Activated T-helper 2 cell treated with anti-CD3 and anti-CD28 coated beads, Interferon-gamma antibody, Interleukin-2, Interleukin-4, amounts not matched to agents 10 μg/mL and 5 μg/mL and 100 μg/mL, durations not matched to agents 14 hours and 24 hours and 36 hours (primary cell): ENCODE results near the gene CFAP46. TPM values are rescaled to one million over a fixed set of nuclear protein-coding genes. Genes with fewer than 3 reads are reported as not detected.
"Not testable (repeated sequence)": the region's sequence is repeated elsewhere in the genome, so short reads cannot be mapped to it uniquely, and the experiment has no call there.

Source experiments
- DNase-seq: peaks from one replicate; pipeline ENCODE4 v3.0.0; 2021; ENCODE audit warnings: low spot score
- H3K27ac Mint-ChIP-seq: one replicate; pipeline ENCODE4 v1.8.0; 2021; ENCODE audit warnings: mixed read lengths
- H3K27me3 Mint-ChIP-seq: one replicate; pipeline ENCODE4 v1.8.0; 2021; ENCODE audit warnings: low read depth, mixed read lengths
- H3K36me3 Mint-ChIP-seq: one replicate; pipeline ENCODE4 v1.8.0; 2021; ENCODE audit warnings: low read depth, mixed read lengths
- H3K4me1 Mint-ChIP-seq: one replicate; pipeline ENCODE4 v1.8.0; 2021; ENCODE audit warnings: low read depth, mixed read lengths
- H3K4me3 Mint-ChIP-seq: one replicate; pipeline ENCODE4 v1.8.0; 2021; ENCODE audit warnings: low read depth, mild to moderate bottlenecking, moderate library complexity, mixed read lengths
- H3K9me3 Mint-ChIP-seq: one replicate; pipeline ENCODE4 v1.8.0; 2021; ENCODE audit warnings: mixed read lengths
- intact Hi-C: fragments of 100-400 bp; cut with micrococcal nuclease; formaldehyde crosslinking; loops from one replicate; pipeline ENCODE4 v1.15.1; 2023
- total RNA-seq: library from RNA; stranded (reverse); gene quantifications from 2 replicates; pipeline ENCODE4 v1.2.3, GENCODE V29; 2022

CFAP46 gene
- total RNA-seq, 1 donor from 2014 or later: not detected

- not testable (repeated sequence) for H3K36me3 Mint-ChIP-seq, DNase-seq
Measured at GRCh38 chr10:132931258-132932250, 10.8 kb downstream of the CFAP46 start.

DNA sequence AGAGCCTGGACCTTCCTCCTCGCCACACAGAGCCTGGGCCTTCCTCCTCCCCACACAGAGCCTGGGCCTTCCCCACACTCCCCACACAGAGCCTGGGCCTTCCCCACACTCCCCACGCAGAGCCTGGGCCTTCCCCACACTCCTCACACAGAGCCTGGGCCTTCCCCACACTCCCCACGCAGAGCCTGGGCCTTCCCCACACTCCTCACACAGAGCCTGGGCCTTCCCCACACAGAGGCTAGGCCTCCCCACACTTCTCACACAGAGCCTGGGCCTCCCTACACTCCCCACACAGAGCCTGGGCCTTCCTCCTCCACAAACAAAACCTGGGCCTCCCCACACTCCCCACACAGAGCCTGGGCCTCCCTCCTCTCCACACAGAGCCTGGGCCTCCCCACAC lies 11.7 kb downstream of the CFAP46 start:
- H3K27ac Mint-ChIP-seq, DNase-seq, H3K27me3 Mint-ChIP-seq, H3K36me3 Mint-ChIP-seq, H3K9me3 Mint-ChIP-seq, intact Hi-C loops, H3K4me3 Mint-ChIP-seq, H3K4me1 Mint-ChIP-seq: not testable (repeated sequence)

More at GRCh38 chr10:132931258-132932250, 10.8 kb downstream of the CFAP46 start:
- H3K4me3 Mint-ChIP-seq, H3K9me3 Mint-ChIP-seq, intact Hi-C loops, H3K4me1 Mint-ChIP-seq, H3K27me3 Mint-ChIP-seq: not testable (repeated sequence)
- H3K27ac Mint-ChIP-seq: peak overlapping the region; percentile 62

DNA sequence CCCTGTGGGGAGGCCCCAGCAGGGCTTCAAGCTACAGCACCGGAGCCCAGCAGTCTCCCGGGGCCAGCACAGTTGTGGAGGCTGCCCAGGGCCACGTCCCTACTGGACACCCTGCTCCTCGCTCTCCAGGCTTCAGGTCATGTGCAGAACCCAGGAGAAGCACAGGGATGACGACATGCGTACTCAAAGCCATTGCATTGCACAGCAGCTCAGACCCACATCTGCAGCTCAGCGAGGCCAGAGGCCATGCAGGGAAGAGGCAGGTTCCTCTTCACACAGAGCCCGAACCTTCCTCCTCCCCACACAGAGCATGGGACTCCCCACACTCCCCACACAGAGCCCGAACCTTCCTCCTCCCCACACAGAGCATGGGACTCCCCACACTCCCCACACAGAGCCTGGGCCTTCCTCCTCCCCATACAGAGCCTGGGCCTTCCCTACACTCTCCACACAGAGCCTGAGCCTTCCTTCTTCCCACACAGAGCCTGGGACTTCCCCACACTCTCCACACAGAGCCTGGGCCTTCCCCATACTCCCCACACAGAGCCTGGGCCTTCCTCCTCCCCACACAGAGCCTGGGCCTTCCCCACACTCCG lies 12.3 kb downstream of the CFAP46 start:
- Mint-ChIP-seq H3K4me1 (no peaks in the 10 kb centered on the region), H3K36me3 (no peaks in the 10 kb centered on the region), H3K27me3 (no peaks in the 10 kb centered on the region), H3K27ac (peak overlapping the region; percentile 39), H3K4me3 (no peak overlapping the region), H3K9me3 (peaks cover 4% of the 10 kb centered on the region)
- intact Hi-C loops: no loop called here
- no peak for DNase-seq

GRCh38 chr10:132929480-132929879 lies 12.9 kb downstream of the CFAP46 start:
- Mint-ChIP-seq H3K4me1 (no peaks in the 10 kb centered on the region), H3K4me3 (no peak overlapping the region), H3K36me3 (no peaks in the 10 kb centered on the region), H3K27ac (no peak overlapping the region), H3K9me3 (peaks cover 4% of the 10 kb centered on the region), H3K27me3 (no peaks in the 10 kb centered on the region)
- no peak for DNase-seq
- intact Hi-C loops: no loop called here

- H3K36me3 Mint-ChIP-seq: no peaks in the 10 kb centered on the region
- H3K4me1 Mint-ChIP-seq: no peaks in the 10 kb centered on the region
- no peak overlapping the region for H3K4me3 Mint-ChIP-seq
- H3K27me3 Mint-ChIP-seq: no peaks in the 10 kb centered on the region
- H3K27ac Mint-ChIP-seq: no peak overlapping the region
- H3K9me3 Mint-ChIP-seq: peaks cover 4% of the 10 kb centered on the region
- DNase-seq: no peak
- intact Hi-C loops: no loop called here
Measured at GRCh38 chr10:132928261-132928660, 14.1 kb downstream of the CFAP46 start.

GRCh38 chr10:132927824-132928223 lies 14.5 kb downstream of the CFAP46 start:
- intact Hi-C loops: no loop called here
- Mint-ChIP-seq H3K4me3 (no peak overlapping the region), H3K4me1 (no peaks in the 10 kb centered on the region), H3K27me3 (no peaks in the 10 kb centered on the region), H3K9me3 (peaks cover 4% of the 10 kb centered on the region), H3K27ac (no peak overlapping the region), H3K36me3 (no peaks in the 10 kb centered on the region)
- no peak for DNase-seq

- no peaks in the 10 kb centered on the region for H3K36me3 Mint-ChIP-seq
- intact Hi-C loops: no loop called here
- H3K27me3 Mint-ChIP-seq: no peaks in the 10 kb centered on the region
- DNase-seq: no peak
- no peaks in the 10 kb centered on the region for H3K9me3 Mint-ChIP-seq
- H3K4me1 Mint-ChIP-seq: no peaks in the 10 kb centered on the region
- H3K4me3 Mint-ChIP-seq: no peak overlapping the region
- no peak overlapping the region for H3K27ac Mint-ChIP-seq
Measured at GRCh38 chr10:132926777-132927650, 15.4 kb downstream of the CFAP46 start.

DNA sequence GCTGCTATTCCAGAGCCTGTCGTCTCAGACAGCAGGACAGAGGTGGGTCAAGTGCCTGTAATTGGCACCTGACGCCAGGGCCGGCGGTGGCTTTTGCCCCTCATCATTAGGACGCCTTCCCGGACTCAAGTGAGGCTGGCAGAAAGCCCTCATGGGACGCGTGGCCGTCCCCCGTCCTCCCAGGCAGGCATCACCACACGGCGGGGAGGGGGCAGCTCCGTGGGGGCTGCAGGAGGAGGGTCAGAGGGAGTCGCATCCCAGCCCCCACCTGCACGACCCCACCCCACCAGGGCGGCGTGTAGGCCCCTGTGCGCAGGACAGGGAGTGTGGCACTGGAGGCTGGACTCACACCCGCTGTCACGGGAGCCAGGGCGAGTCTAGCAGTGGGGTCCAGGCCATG lies 16.3 kb downstream of the CFAP46 start:
- H3K27ac Mint-ChIP-seq: no peak overlapping the region
- no peak overlapping the region for H3K4me3 Mint-ChIP-seq
- no peak for DNase-seq
- H3K4me1 Mint-ChIP-seq: no peaks in the 10 kb centered on the region
- H3K27me3 Mint-ChIP-seq: no peaks in the 10 kb centered on the region
- no peaks in the 10 kb centered on the region for H3K9me3 Mint-ChIP-seq
- intact Hi-C loops: no loop called here
- H3K36me3 Mint-ChIP-seq: no peaks in the 10 kb centered on the region

- intact Hi-C loops: no loop called here
- Mint-ChIP-seq H3K4me3 (no peak overlapping the region), H3K27me3 (no peaks in the 10 kb centered on the region)
Measured at GRCh38 chr10:132925614-132926013, 16.8 kb downstream of the CFAP46 start.

DNA sequence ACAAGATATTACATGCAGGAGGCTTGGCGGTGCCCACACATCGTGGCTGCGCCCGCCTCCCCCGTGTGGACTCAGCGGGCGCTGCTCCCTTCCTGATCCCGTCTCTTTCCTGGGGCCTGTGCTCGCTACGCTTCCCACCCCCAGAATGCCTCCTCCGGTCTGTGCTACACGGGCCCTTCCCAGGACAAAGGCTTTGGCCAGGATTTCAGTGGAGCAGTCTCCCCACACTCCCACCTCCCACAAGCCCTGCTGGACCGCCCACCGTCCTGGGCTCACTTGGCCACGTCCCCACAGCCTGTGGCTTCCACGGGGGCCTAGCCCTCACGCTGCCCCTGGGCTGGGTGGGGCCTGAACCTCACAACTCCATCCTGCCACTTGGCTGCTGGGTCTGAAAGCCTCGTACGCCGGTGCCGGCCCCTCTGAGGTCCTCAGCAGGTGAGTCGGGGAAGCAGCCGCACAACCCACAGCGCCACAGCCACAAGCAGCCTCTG lies 17.3 kb downstream of the CFAP46 start:
- no peaks in the 10 kb centered on the region for H3K36me3 Mint-ChIP-seq
- H3K4me1 Mint-ChIP-seq: no peaks in the 10 kb centered on the region
- no peak for DNase-seq
- H3K9me3 Mint-ChIP-seq: no peaks in the 10 kb centered on the region
- H3K27me3 Mint-ChIP-seq: no peaks in the 10 kb centered on the region
- H3K27ac Mint-ChIP-seq: no peak overlapping the region
- intact Hi-C loops: no loop called here
- no peak overlapping the region for H3K4me3 Mint-ChIP-seq

More at GRCh38 chr10:132925614-132926013, 16.8 kb downstream of the CFAP46 start:
- Mint-ChIP-seq H3K9me3 (no peaks in the 10 kb centered on the region), H3K27ac (no peak overlapping the region), H3K4me1 (no peaks in the 10 kb centered on the region), H3K36me3 (no peaks in the 10 kb centered on the region)
- no peak for DNase-seq

DNA sequence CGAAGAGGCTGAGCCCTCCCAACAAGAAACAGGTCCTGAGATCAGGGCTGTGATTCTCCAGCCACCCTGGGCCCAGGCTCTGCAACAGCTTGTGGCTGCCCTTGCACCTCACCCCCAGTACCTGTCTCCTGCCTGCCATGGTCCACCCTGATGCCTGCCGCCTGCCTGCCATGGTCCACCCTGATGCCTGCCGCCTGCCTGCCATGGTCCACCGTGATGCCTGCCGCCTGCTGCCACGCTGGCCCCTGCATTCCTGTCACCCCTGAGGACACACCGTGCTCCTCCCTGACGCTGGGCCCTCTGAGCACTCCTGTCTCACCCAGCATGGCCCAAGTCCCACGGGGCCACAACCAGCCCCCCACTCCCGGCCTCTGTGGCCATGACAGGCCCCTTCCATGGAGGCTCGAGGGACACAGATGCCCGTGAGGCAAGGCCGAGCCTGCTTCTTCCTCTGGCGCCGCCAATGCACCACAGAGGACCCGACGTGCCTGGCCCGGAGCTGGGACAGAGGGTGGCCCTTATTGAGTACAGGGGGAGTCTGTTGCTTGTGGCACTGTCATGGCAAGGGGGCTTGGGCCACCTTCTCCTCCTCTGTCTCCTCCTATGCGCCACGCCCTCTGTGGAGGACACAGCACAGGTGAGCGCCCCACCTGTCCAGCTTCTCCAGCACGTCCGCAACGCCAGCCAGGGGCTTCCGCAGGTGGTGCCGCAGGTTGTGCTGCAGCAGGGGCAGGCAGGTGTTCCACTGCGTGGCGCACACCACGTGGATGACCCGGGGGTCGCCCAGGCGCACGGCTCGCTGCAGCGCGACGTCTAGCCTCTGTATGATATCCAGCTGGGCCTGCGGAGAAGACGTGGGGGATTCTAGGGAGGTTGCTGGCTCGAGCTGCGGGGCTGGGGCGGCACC lies 18.1 kb downstream of the CFAP46 start:
- Mint-ChIP-seq H3K36me3 (no peaks in the 10 kb centered on the region), H3K27me3 (no peaks in the 10 kb centered on the region), H3K27ac (no peak overlapping the region), H3K9me3 (no peaks in the 10 kb centered on the region), H3K4me3 (no peak overlapping the region), H3K4me1 (no peaks in the 10 kb centered on the region)
- intact Hi-C loops: no loop called here
- no peak for DNase-seq

- H3K4me3 Mint-ChIP-seq, H3K4me1 Mint-ChIP-seq, H3K9me3 Mint-ChIP-seq, H3K27ac Mint-ChIP-seq, intact Hi-C loops, H3K36me3 Mint-ChIP-seq, H3K27me3 Mint-ChIP-seq, DNase-seq: not testable (repeated sequence)
Measured at GRCh38 chr10:132923384-132923783, 19.0 kb downstream of the CFAP46 start.
